BJ (cell line): Measurements from ENCODE around the gene SPSB4. TPM values are rescaled to one million over a fixed set of nuclear protein-coding genes. Genes with fewer than 3 reads are reported as not detected.
"Not testable (repeated sequence)": the region's sequence is repeated elsewhere in the genome, so short reads cannot be mapped to it uniquely, and the experiment has no call there.

ENCODE experiments used
- CTCF ChIA-PET: fragments of 350-600 bp; formaldehyde crosslinking; extraction: SDS; loops from one replicate; lab custom pipeline; 2021; ENCODE audit warnings: antibody characterized with exemption, inconsistent platforms; lab: Yijun Ruan, JAX
- POLR2A ChIA-PET: fragments of 300-600 bp; sonication (Branson Sonifier 250); formaldehyde crosslinking; extraction: SDS; loops from one replicate; lab custom pipeline; 2021; ENCODE audit warnings: antibody characterized with exemption; lab: Charles Lee
- DNase-seq: peaks from one replicate; pipeline ENCODE4 v3.0.0-alpha.2; 2011; ENCODE audit warnings: low read depth
- H3K27me3 ChIP-seq: 2 replicates; pipeline ENCODE4 v1.6.0; 2011; ENCODE audit warnings: low read length; ENCODE audit not compliant: control insufficient read depth, insufficient read depth
- H3K36me3 ChIP-seq: 2 replicates; pipeline ENCODE4 v1.5.1; 2011; ENCODE audit warnings: low read length; ENCODE audit not compliant: control insufficient read depth, insufficient read depth
- H3K4me3 ChIP-seq: 2 replicates; pipeline ENCODE4 v1.5.1; 2011; ENCODE audit warnings: low read depth, mild to moderate bottlenecking, control low read depth, low read length
- CTCF ChIP-seq: IDR thresholded peaks from 2 replicates; pipeline ENCODE4 v1.5.1; 2011; ENCODE audit warnings: low read depth, mild to moderate bottlenecking, control low read depth, inconsistent platforms, low read length, moderate library complexity; ENCODE audit not compliant: insufficient read depth
- polyA plus RNA-seq: library from polyadenylated mRNA; depleted of rRNA; stranded (reverse); fragments of >200 nt; gene quantifications from 2 replicates; pipeline ENCODE4 v1.2.3, GENCODE V29; 2011

SPSB4 gene
- polyA plus RNA-seq, 1 experiment = not detected

DNA sequence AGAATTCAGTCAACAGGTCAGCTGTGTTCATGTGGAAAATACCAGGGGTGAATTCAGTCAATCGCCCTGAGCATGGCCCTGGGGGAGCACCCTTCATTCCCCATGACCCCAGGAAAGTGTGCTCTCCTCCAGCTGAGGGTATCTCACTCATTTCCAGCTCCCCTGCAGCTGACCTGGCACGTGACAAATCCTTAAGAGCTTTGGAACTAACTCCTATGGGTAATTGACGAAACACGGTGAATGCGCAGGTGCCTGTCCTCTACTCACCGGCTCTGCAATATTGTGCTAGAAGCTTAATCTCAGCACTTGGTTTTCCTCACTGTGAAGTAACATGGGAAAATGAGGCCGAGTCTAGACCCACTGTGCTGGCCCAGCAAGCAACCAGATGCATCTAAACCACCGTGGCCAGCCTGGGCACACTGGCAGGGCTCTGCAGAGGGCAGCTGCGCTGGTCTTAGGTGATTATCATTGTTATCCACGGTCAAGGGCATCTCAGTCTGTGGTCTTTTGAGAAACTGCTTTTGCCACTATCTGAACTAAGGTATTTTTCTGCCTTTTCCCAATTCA, 63.1 kb downstream of the SPSB4 start:
- POLR2A ChIA-PET = no interaction called here
- Histone ChIP-seq H3K36me3 (no peaks in the 10 kb centered on the region), H3K27me3 (no peaks in the 10 kb centered on the region), H3K4me3 (no peak overlapping the region)
- CTCF ChIA-PET = interaction anchor here (1.7 kb wide), 1 partner anchor 114 kb away, joined by 5 read pairs; no protein-coding TSS in a partner anchor
- TF ChIP-seq CTCF = no peak
- no peak for DNase-seq

DNA sequence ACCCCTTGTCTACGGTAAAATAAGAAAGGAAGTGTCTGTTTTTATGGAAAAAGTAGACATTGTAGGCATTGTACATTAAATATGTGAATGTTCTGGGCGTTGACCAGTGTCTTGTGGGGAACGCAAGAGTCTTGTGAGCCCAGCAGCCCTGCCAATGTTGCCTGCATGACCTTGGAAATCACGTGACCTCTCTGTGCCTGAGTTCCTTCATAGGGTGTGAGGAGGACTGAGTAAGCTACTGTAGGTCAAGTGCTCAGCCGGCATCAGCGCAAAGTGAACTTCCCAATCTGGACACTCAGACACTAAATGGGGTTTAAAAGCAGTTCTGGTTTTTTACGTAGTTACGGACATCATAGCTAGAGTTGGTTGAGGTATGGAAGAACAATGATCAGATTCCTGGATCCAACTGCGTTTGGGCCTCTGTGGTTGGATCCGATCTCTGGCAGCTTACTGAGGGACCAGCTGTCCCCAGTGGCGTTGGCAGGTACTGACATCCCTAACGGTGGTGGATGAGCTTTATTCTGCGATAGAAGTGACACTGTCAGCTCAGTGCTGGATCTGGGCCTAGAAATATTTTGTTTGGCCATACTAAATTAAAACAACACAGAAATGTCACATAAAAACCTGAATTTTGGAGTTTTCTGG, 63.8 kb downstream of the SPSB4 start:
- Histone ChIP-seq H3K36me3 (no peaks in the 10 kb centered on the region), H3K27me3 (no peaks in the 10 kb centered on the region), H3K4me3 (no peak overlapping the region)
- POLR2A ChIA-PET = no interaction called here
- no peak for TF ChIP-seq CTCF
- DNase-seq = no peak
- CTCF ChIA-PET = interaction anchor here (0.6 to 1.7 kb wide), 4 partner anchors 9 to 217 kb away, joined by 3 to 7 read pairs (median 5); no protein-coding TSS in a partner anchor

DNA sequence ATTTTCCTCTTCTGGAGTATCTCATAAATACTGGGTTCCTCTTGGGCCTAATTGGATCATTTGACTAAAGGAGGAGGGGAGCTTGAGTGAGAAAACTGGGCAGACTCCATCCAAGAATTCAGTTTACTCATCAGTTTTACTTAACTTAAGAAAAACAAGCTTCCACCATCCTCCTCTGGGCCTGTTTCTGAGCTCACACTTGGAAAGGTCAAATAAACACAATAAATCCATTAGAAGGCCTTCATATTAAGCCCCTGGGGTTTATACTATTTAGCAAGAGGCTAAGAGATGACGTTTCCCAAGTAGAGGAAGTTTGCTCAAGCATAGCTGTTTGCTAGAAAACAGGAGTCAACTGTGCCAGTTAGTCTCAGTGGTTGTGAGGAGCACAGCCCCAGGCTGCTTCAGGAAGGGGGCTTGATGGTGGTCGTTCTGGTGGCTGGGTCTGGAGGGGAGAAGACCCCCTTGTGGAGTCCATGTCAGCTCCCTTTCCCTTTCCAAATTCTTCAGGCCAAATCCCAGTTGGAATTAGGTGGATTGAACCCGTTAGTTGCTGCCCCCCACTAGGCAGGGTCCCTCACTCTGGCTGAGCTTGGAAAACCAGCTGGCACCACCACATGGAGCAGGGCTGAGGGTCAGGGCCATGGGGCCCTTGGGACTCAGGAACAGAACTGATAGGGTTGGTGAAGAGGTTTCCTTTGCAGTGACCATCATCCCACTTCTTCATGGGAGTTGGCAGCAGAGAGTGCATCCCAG, 64.8 kb downstream of the SPSB4 start:
- ChIA-PET CTCF (interaction anchor here (0.6 to 1.7 kb wide), 3 partner anchors 10 to 218 kb away, joined by 3 to 7 read pairs (median 5); no protein-coding TSS in a partner anchor), POLR2A (no interaction called here)
- Histone ChIP-seq H3K36me3 (no peaks in the 10 kb centered on the region), H3K27me3 (no peaks in the 10 kb centered on the region), H3K4me3 (no peak overlapping the region)
- no peak for TF ChIP-seq CTCF
- no peak for DNase-seq

DNA sequence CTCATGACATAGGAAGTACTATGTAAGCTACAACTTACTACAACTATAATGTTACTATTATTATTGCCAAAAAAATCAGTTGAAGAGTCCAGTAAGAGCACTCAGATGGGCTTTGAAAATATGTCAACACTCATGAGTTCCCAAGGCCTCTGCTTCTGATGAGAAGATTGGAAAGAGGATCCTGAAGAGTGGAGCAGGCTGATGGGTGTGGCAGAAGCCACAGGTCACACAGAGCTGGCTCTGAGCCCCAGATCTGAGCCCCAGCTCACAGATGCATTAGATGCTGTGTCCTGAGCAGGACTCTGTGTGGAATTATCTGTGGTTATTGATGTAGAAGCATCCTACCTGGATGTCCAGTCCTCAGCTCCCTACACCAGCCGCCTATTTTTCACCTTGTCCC, 65.6 kb downstream of the SPSB4 start:
- ChIA-PET CTCF (interaction anchor here (1.7 kb wide), 1 partner anchor 218 kb away, joined by 5 read pairs; no protein-coding TSS in a partner anchor), POLR2A (no interaction called here)
- Histone ChIP-seq H3K27me3 (no peaks in the 10 kb centered on the region), H3K4me3 (no peak overlapping the region), H3K36me3 (no peaks in the 10 kb centered on the region)
- no peak for DNase-seq
- TF ChIP-seq CTCF = no peak

GRCh38 chr3:141117982-141118381, 66.8 kb downstream of the SPSB4 start:
- H3K27me3 ChIP-seq, DNase-seq, H3K4me3 ChIP-seq, H3K36me3 ChIP-seq, CTCF ChIA-PET, POLR2A ChIA-PET: not testable (repeated sequence)
